ENCODE data around the gene RXRA. TPM values are rescaled to one million over a fixed set of nuclear protein-coding genes. Genes with fewer than 3 reads are reported as not detected.

Gene RXRA
- total and polyA plus RNA-seq, 9 donors = 19.0 to 44.4 (median 32.0) TPM

GRCh38 chr9:134351606-134352176 is 25.4 kb downstream of the RXRA start:
- H3K27me3 ChIP-seq (ENCODE audit: control insufficient read depth, insufficient read depth, low read length) = no peaks in the 10 kb centered on the region
- H3K36me3 ChIP-seq (ENCODE audit: control insufficient read depth, insufficient read depth, low read length) = no peaks in the 10 kb centered on the region
- H3K4me1 ChIP-seq (ENCODE audit: control insufficient read depth, insufficient read depth, low read length) = peaks cover 55% of the 10 kb centered on the region
- DNase-seq = no peak
- H3K27ac ChIP-seq (ENCODE audit: low read length) = no peak overlapping the region
- H3K9me3 ChIP-seq (replicated peaks; ENCODE audit: control insufficient read depth, low read depth, low read length) = no peaks in the 10 kb centered on the region
- WGBS (ENCODE audit: insufficient coverage) = 76% methylated on average over 28 of the region's 29 CpGs
- no peak overlapping the region for H3K4me3 ChIP-seq (ENCODE audit: low read length)

DNA sequence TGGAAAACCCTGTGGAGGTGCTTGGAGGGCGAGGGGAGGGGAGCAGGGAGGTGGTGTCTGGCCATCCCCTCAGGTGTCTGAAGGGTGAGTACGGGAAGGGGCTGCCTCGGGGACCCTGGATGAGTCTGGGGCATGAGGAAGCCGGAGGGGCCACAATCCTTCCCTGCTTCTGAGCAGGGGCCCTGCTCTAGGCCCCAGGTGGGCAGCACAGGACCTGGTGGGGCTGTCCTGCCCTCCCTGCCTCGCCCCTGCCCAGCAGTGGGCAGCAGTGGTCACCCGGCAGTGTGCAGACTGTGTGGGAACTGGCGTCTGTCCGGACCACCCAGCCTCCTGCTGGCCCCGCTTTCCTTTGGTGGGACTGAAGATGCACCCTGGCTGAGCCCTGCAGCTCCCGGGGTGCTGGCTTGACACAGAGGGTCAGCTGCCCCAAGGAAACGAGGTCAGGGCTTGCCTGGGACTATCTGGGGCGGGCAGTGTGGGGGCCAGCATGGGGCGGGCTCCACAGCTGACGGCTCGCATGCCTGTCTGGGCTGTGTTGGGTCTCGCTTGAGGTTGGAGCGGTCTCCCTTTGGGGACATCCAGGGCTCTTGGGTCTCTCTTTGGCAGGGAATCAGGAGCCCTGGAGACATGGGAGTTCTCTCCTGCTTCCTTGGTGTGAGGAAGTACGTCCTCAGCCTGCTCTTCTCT is 26.1 kb downstream of the RXRA start:
- Histone ChIP-seq H3K4me1 (ENCODE audit: control insufficient read depth, insufficient read depth, low read length) (peaks cover 57% of the 10 kb centered on the region), H3K27ac (ENCODE audit: low read length) (no peak overlapping the region)
- 74% methylated on average over 17 of the region's 18 CpGs for whole genome bisulfite sequencing (ENCODE audit: insufficient coverage)

DNA sequence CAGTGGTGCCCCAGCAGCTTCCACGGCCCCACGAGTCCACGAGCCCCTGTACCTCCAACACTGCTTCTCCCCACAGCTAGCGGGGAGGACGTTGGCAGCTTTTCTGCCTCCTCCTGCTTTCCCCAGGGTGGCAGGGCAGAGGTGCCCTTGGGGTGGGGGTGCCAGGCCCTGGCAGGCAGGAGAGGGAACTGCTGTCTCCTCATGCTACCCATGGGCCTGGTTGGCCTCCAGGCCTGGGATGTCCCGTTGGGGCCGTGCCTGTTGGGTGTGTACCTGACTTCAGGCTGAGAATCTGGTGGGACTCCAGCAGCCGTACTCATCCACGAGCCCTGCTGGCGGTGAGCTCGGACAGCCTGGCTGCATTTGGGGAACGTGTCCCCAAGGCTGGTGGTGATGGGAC is 27.3 kb downstream of the RXRA start:
- no peak for DNase-seq
- Histone ChIP-seq H3K9me3 (replicated peaks; ENCODE audit: control insufficient read depth, low read depth, low read length) (no peaks in the 10 kb centered on the region), H3K36me3 (ENCODE audit: control insufficient read depth, insufficient read depth, low read length) (no peaks in the 10 kb centered on the region), H3K27me3 (ENCODE audit: control insufficient read depth, insufficient read depth, low read length) (no peaks in the 10 kb centered on the region), H3K4me1 (ENCODE audit: control insufficient read depth, insufficient read depth, low read length) (peaks cover 60% of the 10 kb centered on the region), H3K4me3 (ENCODE audit: low read length) (no peak overlapping the region), H3K27ac (ENCODE audit: low read length) (no peak overlapping the region)
- WGBS (ENCODE audit: insufficient coverage) = 67% methylated on average over 8 of the region's 12 CpGs

More for the DNA sequence above, 26.1 kb downstream of the RXRA start:
- no peaks in the 10 kb centered on the region for H3K9me3 ChIP-seq (replicated peaks; ENCODE audit: control insufficient read depth, low read depth, low read length)
- no peaks in the 10 kb centered on the region for H3K36me3 ChIP-seq (ENCODE audit: control insufficient read depth, insufficient read depth, low read length)
- DNase-seq = no peak
- no peak overlapping the region for H3K4me3 ChIP-seq (ENCODE audit: low read length)
- no peaks in the 10 kb centered on the region for H3K27me3 ChIP-seq (ENCODE audit: control insufficient read depth, insufficient read depth, low read length)

DNA sequence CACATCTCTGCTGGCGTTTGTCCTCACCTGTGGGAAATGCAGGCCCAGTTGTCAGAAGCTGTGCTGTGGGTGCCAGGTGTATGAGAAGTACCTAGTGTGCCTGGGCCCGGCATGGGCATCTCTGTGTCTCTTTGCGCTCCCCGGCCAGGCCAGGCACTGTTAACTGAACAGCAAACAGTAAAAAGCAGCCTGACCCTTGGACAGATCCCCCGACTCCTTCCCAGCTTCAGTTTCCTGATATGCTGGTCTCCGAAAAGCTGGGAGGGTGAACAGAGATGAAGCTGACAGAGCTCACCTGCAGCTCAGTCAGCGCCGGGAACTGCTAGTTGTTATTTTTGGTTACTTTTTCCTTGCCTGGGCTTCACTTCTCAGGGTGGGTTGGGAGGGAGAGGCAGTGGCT is 28.9 kb downstream of the RXRA start:
- no peaks in the 10 kb centered on the region for H3K36me3 ChIP-seq (ENCODE audit: control insufficient read depth, insufficient read depth, low read length)
- 64% methylated on average over 7 of the region's 8 CpGs for WGBS (ENCODE audit: insufficient coverage)
- H3K4me1 ChIP-seq (ENCODE audit: control insufficient read depth, insufficient read depth, low read length) = peaks cover 63% of the 10 kb centered on the region
- H3K27ac ChIP-seq (ENCODE audit: low read length) = no peak overlapping the region
- H3K4me3 ChIP-seq (ENCODE audit: low read length) = no peak overlapping the region
- H3K27me3 ChIP-seq (ENCODE audit: control insufficient read depth, insufficient read depth, low read length) = no peaks in the 10 kb centered on the region
- H3K9me3 ChIP-seq (replicated peaks; ENCODE audit: control insufficient read depth, low read depth, low read length) = no peaks in the 10 kb centered on the region
- DNase-seq = no peak

- DNase-seq = no peak
- Histone ChIP-seq H3K27ac (ENCODE audit: low read length) (no peak overlapping the region), H3K9me3 (replicated peaks; ENCODE audit: control insufficient read depth, low read depth, low read length) (no peaks in the 10 kb centered on the region), H3K36me3 (ENCODE audit: control insufficient read depth, insufficient read depth, low read length) (no peaks in the 10 kb centered on the region), H3K4me1 (ENCODE audit: control insufficient read depth, insufficient read depth, low read length) (peaks cover 60% of the 10 kb centered on the region), H3K4me3 (ENCODE audit: low read length) (no peak overlapping the region), H3K27me3 (ENCODE audit: control insufficient read depth, insufficient read depth, low read length) (no peaks in the 10 kb centered on the region)
- WGBS (ENCODE audit: insufficient coverage) = 72% methylated on average over 14 of the region's 15 CpGs
Observed at GRCh38 chr9:134355561-134356279, 29.5 kb downstream of the RXRA start.

DNA sequence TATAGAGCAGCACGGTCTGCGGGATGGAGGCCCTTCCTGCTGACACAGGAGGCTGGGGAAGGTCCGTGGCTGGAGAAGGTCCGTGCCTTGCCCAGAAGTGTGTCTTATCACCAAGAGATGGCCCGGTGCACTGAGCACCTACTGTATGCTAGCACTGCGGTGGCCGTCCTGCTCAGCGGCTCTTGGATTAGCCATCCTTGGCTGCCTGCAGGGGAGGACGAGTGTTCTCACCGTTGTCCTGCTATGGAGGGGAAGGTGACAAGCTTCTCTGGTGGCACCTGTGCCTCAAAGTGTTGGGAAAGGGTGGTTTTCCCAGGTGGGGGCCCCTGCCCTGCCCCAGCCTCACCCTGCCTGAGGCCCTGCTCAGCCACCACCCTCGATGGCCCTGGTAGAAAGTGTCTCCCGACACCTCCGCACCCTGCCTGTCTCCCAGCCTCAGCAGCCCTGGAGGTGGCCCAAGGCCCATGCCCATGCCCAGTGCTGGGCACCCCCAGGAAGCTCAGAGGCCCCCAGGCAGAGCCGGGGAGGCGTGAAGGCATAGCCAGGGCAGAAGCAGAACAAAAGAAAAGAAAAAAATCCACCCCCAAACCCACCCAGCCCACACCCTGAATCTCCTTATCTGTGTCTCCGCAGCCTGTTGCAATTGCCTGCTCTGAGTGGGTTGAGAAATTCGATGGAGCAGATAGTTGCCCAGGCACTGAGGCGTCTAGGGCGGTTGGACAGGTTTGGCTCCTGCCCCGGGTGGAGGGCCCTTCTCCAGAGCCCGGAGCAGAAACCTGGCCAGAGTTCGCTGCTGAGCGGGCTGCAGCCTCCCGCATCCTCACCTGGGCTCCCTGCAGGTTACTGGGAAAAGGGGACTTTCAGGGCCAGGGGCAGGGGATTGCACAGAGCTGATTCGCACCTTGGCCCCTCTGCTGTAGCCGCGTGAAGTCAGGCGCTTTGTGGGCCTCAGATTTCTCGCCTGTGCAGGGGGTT is 30.5 kb downstream of the RXRA start:
- H3K27me3 ChIP-seq (ENCODE audit: control insufficient read depth, insufficient read depth, low read length) = no peaks in the 10 kb centered on the region
- no peaks in the 10 kb centered on the region for H3K9me3 ChIP-seq (replicated peaks; ENCODE audit: control insufficient read depth, low read depth, low read length)
- H3K27ac ChIP-seq (ENCODE audit: low read length) = no peak overlapping the region
- DNase-seq = no peak
- H3K4me1 ChIP-seq (ENCODE audit: control insufficient read depth, insufficient read depth, low read length) = peaks cover 52% of the 10 kb centered on the region
- WGBS (ENCODE audit: insufficient coverage) = 84% methylated on average over 25 of the region's 29 CpGs
- no peak overlapping the region for H3K4me3 ChIP-seq (ENCODE audit: low read length)
- H3K36me3 ChIP-seq (ENCODE audit: control insufficient read depth, insufficient read depth, low read length) = no peaks in the 10 kb centered on the region

- peaks cover 46% of the 10 kb centered on the region for H3K4me1 ChIP-seq (ENCODE audit: control insufficient read depth, insufficient read depth, low read length)
- no peak for DNase-seq
- H3K27me3 ChIP-seq (ENCODE audit: control insufficient read depth, insufficient read depth, low read length) = no peaks in the 10 kb centered on the region
- no peak overlapping the region for H3K4me3 ChIP-seq (ENCODE audit: low read length)
- H3K36me3 ChIP-seq (ENCODE audit: control insufficient read depth, insufficient read depth, low read length) = no peaks in the 10 kb centered on the region
- H3K27ac ChIP-seq (ENCODE audit: low read length) = no peak overlapping the region
- 79% methylated on average over 5 of the region's 9 CpGs for WGBS (ENCODE audit: insufficient coverage)
- H3K9me3 ChIP-seq (replicated peaks; ENCODE audit: control insufficient read depth, low read depth, low read length) = no peaks in the 10 kb centered on the region
Observed at GRCh38 chr9:134357631-134358025, 31.4 kb downstream of the RXRA start.

DNA sequence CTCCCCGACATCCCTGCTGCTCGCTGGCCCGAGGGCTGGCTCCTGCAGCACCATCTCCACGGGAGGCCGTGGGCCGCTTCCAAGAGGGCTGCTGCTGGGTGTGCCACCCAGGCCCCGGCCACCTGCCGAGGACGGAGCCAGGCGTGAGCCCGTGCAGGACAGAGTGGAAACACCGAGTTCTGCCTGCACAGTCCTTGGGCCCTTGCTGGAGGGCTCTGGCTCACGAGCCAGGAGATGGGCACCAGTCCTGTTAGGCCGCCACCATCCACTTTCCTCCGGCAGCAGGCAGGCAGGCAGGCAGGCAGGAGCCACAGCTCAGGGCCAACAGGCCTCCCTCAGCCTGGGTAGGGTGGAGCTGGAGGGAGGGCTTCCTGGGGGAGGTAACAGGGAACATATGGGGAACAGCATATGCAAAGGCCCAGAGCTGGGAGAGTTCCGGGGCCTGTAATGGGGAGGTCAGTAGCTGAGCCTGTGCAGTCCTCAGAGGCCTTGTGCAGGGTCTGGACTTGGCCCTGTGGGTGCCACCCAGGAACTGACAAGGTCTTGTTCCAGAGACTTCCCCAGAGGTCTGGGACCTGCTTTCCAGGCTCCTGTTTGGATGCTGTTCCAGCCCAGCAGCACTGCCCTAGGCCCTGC is 31.9 kb downstream of the RXRA start:
- H3K27me3 ChIP-seq (ENCODE audit: control insufficient read depth, insufficient read depth, low read length) = no peaks in the 10 kb centered on the region

DNA sequence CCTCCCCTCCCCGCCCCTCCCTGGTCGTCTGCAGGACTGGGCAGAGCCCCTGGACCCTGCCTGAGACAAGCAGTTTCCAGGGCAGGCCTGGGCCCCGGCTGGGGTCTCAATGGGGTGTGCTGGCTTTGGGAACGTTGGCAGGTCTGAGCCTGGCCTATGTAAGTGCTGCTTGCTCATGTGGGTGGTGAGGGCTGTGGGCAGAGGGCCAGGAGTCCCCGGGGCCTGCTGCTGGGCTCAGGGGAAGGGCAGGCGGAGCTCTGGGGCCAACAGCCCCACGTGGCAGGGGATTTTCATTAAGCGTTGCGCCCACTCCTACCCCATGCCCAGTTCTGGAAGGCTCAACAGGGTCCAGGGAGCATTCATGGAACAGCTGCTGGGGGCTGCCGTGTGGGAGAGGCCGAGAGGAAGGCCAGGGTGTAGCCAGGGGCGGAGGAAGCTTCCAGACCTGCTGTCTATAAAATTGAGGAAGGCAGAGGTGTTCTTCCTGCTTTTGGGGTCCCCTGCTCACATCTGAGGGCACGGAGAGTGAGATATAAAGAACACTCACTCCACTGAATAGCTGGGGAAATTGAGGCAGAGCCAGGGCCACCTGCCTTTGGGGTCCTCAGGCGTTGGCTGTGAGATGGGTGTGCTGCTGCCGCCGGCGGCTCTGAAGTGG is 32.5 kb downstream of the RXRA start:
- Histone ChIP-seq H3K9me3 (replicated peaks; ENCODE audit: control insufficient read depth, low read depth, low read length) (no peaks in the 10 kb centered on the region), H3K4me3 (ENCODE audit: low read length) (no peak overlapping the region), H3K27ac (ENCODE audit: low read length) (no peak overlapping the region), H3K27me3 (ENCODE audit: control insufficient read depth, insufficient read depth, low read length) (no peaks in the 10 kb centered on the region), H3K4me1 (ENCODE audit: control insufficient read depth, insufficient read depth, low read length) (peaks cover 42% of the 10 kb centered on the region), H3K36me3 (ENCODE audit: control insufficient read depth, insufficient read depth, low read length) (no peaks in the 10 kb centered on the region)
- DNase-seq = no peak
- 55% methylated on average over 8 of the region's 17 CpGs for WGBS (ENCODE audit: insufficient coverage)

More for the DNA sequence above, 31.9 kb downstream of the RXRA start:
- Histone ChIP-seq H3K4me3 (ENCODE audit: low read length) (no peak overlapping the region), H3K36me3 (ENCODE audit: control insufficient read depth, insufficient read depth, low read length) (no peaks in the 10 kb centered on the region), H3K4me1 (ENCODE audit: control insufficient read depth, insufficient read depth, low read length) (peaks cover 41% of the 10 kb centered on the region), H3K9me3 (replicated peaks; ENCODE audit: control insufficient read depth, low read depth, low read length) (no peaks in the 10 kb centered on the region), H3K27ac (ENCODE audit: low read length) (no peak overlapping the region)
- DNase-seq = no peak
- 84% methylated on average over 16 of the region's 16 CpGs for WGBS (ENCODE audit: insufficient coverage)
